CD8-positive, alpha-beta memory T cell (primary cell): Measurements from ENCODE around the gene MEI1. TPM values are rescaled to one million over a fixed set of nuclear protein-coding genes. Genes with fewer than 3 reads are reported as not detected.

Experiments
- CTCF ChIA-PET: fragments of 350-600 bp; sonication (Branson Sonifier 250); formaldehyde crosslinking; loops from one replicate; lab custom pipeline; 2021; ENCODE audit warnings: antibody characterized with exemption; lab: Charles Lee
- POLR2A ChIA-PET: fragments of 350-600 bp; sonication (Branson Sonifier 250); formaldehyde crosslinking; loops from one replicate; lab custom pipeline; 2021; ENCODE audit warnings: antibody characterized with exemption; lab: Charles Lee
- DNase-seq, 5 donors: peaks; one replicate each; pipeline versions ENCODE4 v3.0.0 to v3.0.0-alpha.2; 2020 to 2022; ENCODE audit warnings: mixed read lengths in 1 of 5
- H3K27ac ChIP-seq: one replicate; pipeline ENCODE4 v1.7.0; 2013; ENCODE audit warnings: low read depth, mild to moderate bottlenecking, low read length, moderate library complexity
- H3K27me3 ChIP-seq: 2 replicates; pipeline ENCODE4 v1.7.0; 2013; ENCODE audit warnings: low read length, mild to moderate bottlenecking; ENCODE audit not compliant: insufficient read depth, poor library complexity, severe bottlenecking
- H3K36me3 ChIP-seq: 2 replicates; pipeline ENCODE4 v1.7.0; 2013; ENCODE audit warnings: mild to moderate bottlenecking, low read length, moderate library complexity; ENCODE audit not compliant: insufficient read depth
- H3K4me1 ChIP-seq: 2 replicates; pipeline ENCODE4 v1.7.0; 2013; ENCODE audit warnings: mild to moderate bottlenecking, low read length, moderate library complexity; ENCODE audit not compliant: insufficient read depth
- H3K4me3 ChIP-seq: 2 replicates; pipeline ENCODE4 v1.7.0; 2013; ENCODE audit warnings: mild to moderate bottlenecking, low read length
- H3K9me3 ChIP-seq: 2 replicates; pipeline ENCODE4 v1.7.0; 2013; ENCODE audit warnings: mild to moderate bottlenecking, low read length
- H3K27ac Mint-ChIP-seq, 8 donors: one replicate each; pipeline ENCODE4 v1.8.0; 2020 to 2021; ENCODE audit warnings: mixed read lengths in 8 of 8, mild to moderate bottlenecking in 6 of 8, inconsistent platforms in 3 of 8, moderate library complexity in 3 of 8
- H3K27me3 Mint-ChIP-seq, 2 donors: one replicate each; pipeline ENCODE4 v1.8.0; 2020 to 2021; ENCODE audit warnings: mixed read lengths in 2 of 2, mild to moderate bottlenecking in 1 of 2, moderate library complexity in 1 of 2
- H3K36me3 Mint-ChIP-seq, 3 donors: one replicate each; pipeline ENCODE4 v1.8.0; 2020 to 2021; ENCODE audit warnings: mixed read lengths in 3 of 3, inconsistent platforms in 1 of 3, mild to moderate bottlenecking in 1 of 3
- H3K4me1 Mint-ChIP-seq, 3 donors: one replicate each; pipeline ENCODE4 v1.8.0; 2020 to 2021; ENCODE audit warnings: mixed read lengths in 3 of 3, inconsistent platforms in 1 of 3, mild to moderate bottlenecking in 1 of 3
- H3K4me3 Mint-ChIP-seq, 7 donors: one replicate each; pipeline ENCODE4 v1.8.0; 2020 to 2021; ENCODE audit warnings: mixed read lengths in 7 of 7, mild to moderate bottlenecking in 6 of 7, moderate library complexity in 4 of 7, inconsistent platforms in 2 of 7
- H3K9me3 Mint-ChIP-seq, 5 donors: one replicate each; pipeline ENCODE4 v1.8.0; 2020 to 2022; ENCODE audit warnings: mixed read lengths in 5 of 5, mild to moderate bottlenecking in 3 of 5, moderate library complexity in 2 of 5, inconsistent platforms in 1 of 5
- polyA plus RNA-seq: library from polyadenylated mRNA; unstranded; fragments of 300-500 nt; fragmentation: Illumina TruSeq; gene quantifications from one replicate; pipeline ENCODE4 v1.2.3, GENCODE V29; 2021
- total RNA-seq, 2 experiments: library from RNA; stranded (reverse); gene quantifications; one replicate each; pipeline ENCODE4 v1.2.3, GENCODE V29; 2021

Gene MEI1
- total and polyA plus RNA-seq, 3 experiments from 2014 or later = 33.9 to 150 (median 36.3) TPM

DNA sequence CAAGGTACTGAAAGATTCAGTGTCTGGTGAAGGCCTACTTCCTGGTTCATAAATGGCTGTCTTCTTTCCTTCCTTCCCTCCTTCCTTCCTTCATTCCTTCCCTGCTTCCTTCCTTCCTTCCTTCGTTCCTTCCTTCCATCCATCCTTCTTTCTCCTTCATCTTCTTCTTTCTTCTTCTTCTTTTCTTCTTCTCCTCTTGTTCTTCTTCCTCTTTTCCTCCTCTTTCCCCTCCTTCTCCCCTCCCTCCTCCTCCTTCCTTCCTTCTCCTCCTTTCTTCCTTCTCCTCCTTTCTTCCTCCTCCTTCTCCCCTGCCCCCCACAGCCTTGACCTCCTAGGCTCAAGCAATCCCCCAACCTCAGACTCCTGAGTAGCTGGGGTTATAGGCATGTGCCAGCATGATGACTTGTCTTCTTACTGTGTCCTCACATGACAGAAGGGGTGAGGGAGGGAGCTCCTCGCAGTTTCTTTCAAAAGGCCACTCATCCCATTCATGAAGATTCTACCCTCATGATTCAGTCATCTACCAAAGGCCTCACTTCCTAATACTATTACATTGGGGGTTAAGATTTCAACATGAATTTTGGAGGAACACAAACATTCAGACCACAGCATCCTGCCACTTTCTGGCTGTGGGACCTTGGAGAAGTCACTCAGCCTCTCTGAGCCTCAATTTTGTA, 78.6 kb downstream of the MEI1 start:
- CTCF ChIA-PET = interaction anchor here (1.0 to 1.3 kb wide), 3 partner anchors 19 to 81 kb away, joined by 3 read pairs; no protein-coding TSS in a partner anchor
- Mint-ChIP-seq H3K4me1 (peaks cover 30 to 37% (median 32%) of the 10 kb centered on the region in 3 donors), H3K27me3 (no peaks in the 10 kb centered on the region), H3K27ac (peak overlapping the region in 6 of 8 donors; percentile 3 to 84 (median 24)), H3K9me3 (no peaks in the 10 kb centered on the region), H3K36me3 (peaks cover 0 to 10% (median 4%) of the 10 kb centered on the region in 3 donors), H3K4me3 (no peak overlapping the region)
- Histone ChIP-seq H3K9me3 (no peaks in the 10 kb centered on the region), H3K36me3 (no peaks in the 10 kb centered on the region), H3K27me3 (no peaks in the 10 kb centered on the region), H3K4me1 (peaks cover 34% of the 10 kb centered on the region), H3K4me3 (no peak overlapping the region), H3K27ac (no peak overlapping the region)
- POLR2A ChIA-PET = no interaction called here
- no peak for DNase-seq

GRCh38 chr22:41779929-41780505, 80.7 kb downstream of the MEI1 start:
- H3K27ac Mint-ChIP-seq = peak overlapping the region; percentile 97 to 100 (median 100)
- peak overlapping the region; percentile 21 to 92 (median 75) for H3K4me3 Mint-ChIP-seq
- H3K27ac ChIP-seq = peak overlapping the region; percentile 71
- no peaks in the 10 kb centered on the region for H3K9me3 ChIP-seq
- peaks cover 38 to 54% (median 50%) of the 10 kb centered on the region in 3 donors for H3K4me1 Mint-ChIP-seq
- no peak overlapping the region for H3K4me3 ChIP-seq
- DNase-seq = no peak
- H3K9me3 Mint-ChIP-seq = no peaks in the 10 kb centered on the region
- peaks cover 44% of the 10 kb centered on the region for H3K4me1 ChIP-seq
- H3K36me3 ChIP-seq = no peaks in the 10 kb centered on the region
- no peaks in the 10 kb centered on the region for H3K27me3 ChIP-seq
- no peaks in the 10 kb centered on the region for H3K27me3 Mint-ChIP-seq
- peaks cover 0 to 23% (median 5%) of the 10 kb centered on the region in 3 donors for H3K36me3 Mint-ChIP-seq
- ChIA-PET CTCF (interaction anchor here (0.6 to 5.1 kb wide), 9 partner anchors 15 to 1490 kb away, joined by 3 to 62 read pairs (median 4); partner anchors contain the start of gene CCDC134), POLR2A (interaction anchor here (0.5 to 4.8 kb wide), 4 partner anchors 19 to 1217 kb away, joined by 3 to 153 read pairs (median 9); partner anchors contain the start of genes CCDC134 and SREBF2)

GRCh38 chr22:41780746-41781505, 81.6 kb downstream of the MEI1 start:
- no peaks in the 10 kb centered on the region for H3K36me3 ChIP-seq
- peaks cover 44% of the 10 kb centered on the region for H3K4me1 ChIP-seq
- no peaks in the 10 kb centered on the region for H3K27me3 ChIP-seq
- peak overlapping the region; percentile 97 to 100 (median 100) for H3K27ac Mint-ChIP-seq
- peak overlapping the region; percentile 71 for H3K27ac ChIP-seq
- H3K4me3 Mint-ChIP-seq = peak overlapping the region; percentile 76 to 92 (median 90)
- ChIA-PET CTCF (interaction anchor here (0.7 to 5.1 kb wide), 16 partner anchors 11 to 160 kb away, joined by 3 to 62 read pairs (median 4); partner anchors contain the start of genes CCDC134, SNU13 and SREBF2), POLR2A (interaction anchor here (0.6 to 4.8 kb wide), 14 partner anchors 8 to 1737 kb away, joined by 3 to 153 read pairs (median 4); partner anchors contain the start of genes ACO2, CCDC134, PHF5A and SNU13)
- no peaks in the 10 kb centered on the region for H3K9me3 ChIP-seq
- H3K4me1 Mint-ChIP-seq = peaks cover 38 to 54% (median 50%) of the 10 kb centered on the region in 3 donors
- peak; percentile 83 to 96 (median 93) for DNase-seq
- no peaks in the 10 kb centered on the region for H3K9me3 Mint-ChIP-seq
- peak overlapping the region; percentile 78 for H3K4me3 ChIP-seq
- H3K36me3 Mint-ChIP-seq = peaks cover 0 to 25% (median 5%) of the 10 kb centered on the region in 3 donors
- no peaks in the 10 kb centered on the region for H3K27me3 Mint-ChIP-seq

- H3K27ac ChIP-seq = peak overlapping the region; percentile 71
- H3K4me1 ChIP-seq = peaks cover 49% of the 10 kb centered on the region
- H3K27me3 ChIP-seq = no peaks in the 10 kb centered on the region
- peak overlapping the region; percentile 97 to 100 (median 100) for H3K27ac Mint-ChIP-seq
- H3K4me3 ChIP-seq = peak overlapping the region; percentile 78
- peaks cover 0 to 30% (median 5%) of the 10 kb centered on the region in 3 donors for H3K36me3 Mint-ChIP-seq
- CTCF ChIA-PET = interaction anchor here (0.7 to 5.1 kb wide), 12 partner anchors 11 to 159 kb away, joined by 3 to 62 read pairs (median 4); partner anchors contain the start of genes CCDC134, SNU13 and SREBF2
- H3K4me3 Mint-ChIP-seq = peak overlapping the region; percentile 76 to 92 (median 90)
- H3K4me1 Mint-ChIP-seq = peaks cover 39 to 58% (median 54%) of the 10 kb centered on the region in 3 donors
- no peaks in the 10 kb centered on the region for H3K9me3 ChIP-seq
- H3K27me3 Mint-ChIP-seq = no peaks in the 10 kb centered on the region
- no peaks in the 10 kb centered on the region for H3K9me3 Mint-ChIP-seq
- H3K36me3 ChIP-seq = no peaks in the 10 kb centered on the region
- POLR2A ChIA-PET = interaction anchor here (0.7 to 4.8 kb wide), 12 partner anchors 9 to 313 kb away, joined by 3 to 153 read pairs (median 4); partner anchors contain the start of genes ACO2, CCDC134, PHF5A and SNU13
- DNase-seq = no peak
Measured at GRCh38 chr22:41781507-41781906, 82.2 kb downstream of the MEI1 start.

- peak overlapping the region; percentile 78 for H3K4me3 ChIP-seq
- Mint-ChIP-seq H3K36me3 (peaks cover 0 to 38% (median 5%) of the 10 kb centered on the region in 3 donors), H3K27me3 (no peaks in the 10 kb centered on the region), H3K4me1 (peaks cover 47 to 66% (median 62%) of the 10 kb centered on the region in 3 donors), H3K4me3 (peak overlapping the region; percentile 76 to 92 (median 90)), H3K27ac (peak overlapping the region; percentile 97 to 100 (median 100)), H3K9me3 (no peaks in the 10 kb centered on the region)
- no peaks in the 10 kb centered on the region for H3K9me3 ChIP-seq
- POLR2A ChIA-PET = interaction anchor here (0.6 to 4.8 kb wide), 6 partner anchors 10 to 158 kb away, joined by 3 to 153 read pairs (median 10); partner anchors contain the start of genes CCDC134, SNU13 and SREBF2
- no peaks in the 10 kb centered on the region for H3K36me3 ChIP-seq
- CTCF ChIA-PET = interaction anchor here (1.0 to 5.1 kb wide), 9 partner anchors 10 to 158 kb away, joined by 3 to 62 read pairs (median 4); partner anchors contain the start of genes CCDC134, SREBF2 and TNFRSF13C
- peaks cover 56% of the 10 kb centered on the region for H3K4me1 ChIP-seq
- peak in 2 of 5 donors; percentile 11 for DNase-seq
- H3K27me3 ChIP-seq = no peaks in the 10 kb centered on the region
- peak overlapping the region; percentile 71 for H3K27ac ChIP-seq
Measured at GRCh38 chr22:41782316-41782715, 83.0 kb downstream of the MEI1 start.

DNA sequence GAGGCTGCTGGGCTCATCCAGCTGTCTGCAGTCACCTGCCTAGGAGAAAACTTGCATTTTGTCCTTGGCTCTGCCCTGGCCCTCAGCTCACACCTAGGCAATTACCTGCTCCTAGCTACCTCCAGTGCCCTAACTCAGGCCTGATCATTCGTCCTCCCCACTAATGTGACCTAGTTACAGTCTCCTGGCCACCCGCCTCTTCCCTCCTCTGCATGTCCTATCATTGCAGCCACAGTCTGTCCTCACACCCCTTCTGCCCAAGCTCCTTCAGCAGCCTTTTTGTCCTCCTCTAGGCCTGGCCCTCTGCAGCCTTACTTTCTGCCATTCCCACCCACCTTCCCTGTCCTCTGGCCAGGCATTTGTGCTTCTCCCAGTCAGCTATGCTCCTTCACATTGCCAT, 83.4 kb downstream of the MEI1 start:
- Mint-ChIP-seq H3K27ac (peak overlapping the region; percentile 91 to 100 (median 100)), H3K4me3 (peak overlapping the region; percentile 76 to 92 (median 90)), H3K4me1 (peaks cover 51 to 70% (median 66%) of the 10 kb centered on the region in 3 donors), H3K9me3 (no peaks in the 10 kb centered on the region), H3K36me3 (peaks cover 0 to 41% (median 5%) of the 10 kb centered on the region in 3 donors), H3K27me3 (no peaks in the 10 kb centered on the region)
- no peaks in the 10 kb centered on the region for H3K9me3 ChIP-seq
- no peaks in the 10 kb centered on the region for H3K36me3 ChIP-seq
- no peaks in the 10 kb centered on the region for H3K27me3 ChIP-seq
- POLR2A ChIA-PET = interaction anchor here (0.6 to 4.8 kb wide), 5 partner anchors 9 to 94 kb away, joined by 3 to 153 read pairs (median 5); partner anchors contain the start of genes CCDC134, SNU13 and SREBF2
- H3K4me1 ChIP-seq = peaks cover 60% of the 10 kb centered on the region
- DNase-seq = no peak
- H3K4me3 ChIP-seq = peak overlapping the region; percentile 78
- H3K27ac ChIP-seq = peak overlapping the region; percentile 71
- CTCF ChIA-PET = interaction anchor here (0.7 to 5.1 kb wide), 7 partner anchors 10 to 158 kb away, joined by 3 to 62 read pairs (median 5); partner anchors contain the start of genes CCDC134 and TNFRSF13C
